PC-3 (cell line): ENCODE data around the gene CPZ. TPM values are rescaled to one million over a fixed set of nuclear protein-coding genes. Genes with fewer than 3 reads are reported as not detected.

Source experiments
- ATAC-seq: fragments of 200-7000 bp; cut with Tn5 transposase; 2 replicates; pipeline ENCODE4 v1.9.1; 2020; ENCODE audit warnings: mild to moderate bottlenecking, moderate library complexity
- BruUV-seq: library from RNA; stranded (reverse); fragments of 400-500 nt; replicated peaks from 2 replicates; lab custom pipeline; 2021; lab: Mats Ljungman, UMichigan
- CTCF ChIA-PET: fragments of 300-600 bp; sonication (Branson Sonifier 250); formaldehyde crosslinking; loops from one replicate; lab custom pipeline; 2022; ENCODE audit warnings: antibody characterized with exemption; lab: Charles Lee
- POLR2A ChIA-PET: fragments of 300-600 bp; sonication (Branson Sonifier 250); formaldehyde crosslinking; loops from one replicate; lab custom pipeline; 2022; ENCODE audit warnings: antibody characterized with exemption; ENCODE audit not compliant: unreplicated experiment; lab: Charles Lee
- DNase-seq: peaks from one replicate; pipeline ENCODE4 v3.0.0-alpha.2; 2015
- H2AFZ ChIP-seq: fragments of 300-600 bp; sonication (generic); 2 replicates; pipeline ENCODE4 v1.6.0; 2016; ENCODE audit warnings: antibody characterized with exemption, low read length
- H3F3A ChIP-seq: fragments of 300-600 bp; sonication (generic); one replicate; pipeline ENCODE4 v1.6.0; 2017; ENCODE audit warnings: antibody characterized with exemption, low read length, control low read depth, mild to moderate bottlenecking; ENCODE audit not compliant: unreplicated experiment
- H3K27ac ChIP-seq: fragments of 300-600 bp; sonication (generic); 2 replicates; pipeline ENCODE4 v1.5.1; 2016; ENCODE audit warnings: mild to moderate bottlenecking, low read length
- H3K27me3 ChIP-seq: fragments of 300-600 bp; sonication (generic); 2 replicates; pipeline ENCODE4 v1.6.1; 2016; ENCODE audit warnings: low read length, mixed read lengths
- H3K36me3 ChIP-seq: fragments of 300-600 bp; sonication (generic); 2 replicates; pipeline ENCODE4 v1.6.1; 2016; ENCODE audit warnings: low read depth, mixed run types, low read length, mixed read lengths
- H3K4me1 ChIP-seq: fragments of 300-600 bp; sonication (generic); 2 replicates; pipeline ENCODE4 v1.5.1; 2016; ENCODE audit warnings: low read length; ENCODE audit not compliant: insufficient read depth
- H3K4me2 ChIP-seq: fragments of 300-600 bp; sonication (generic); 2 replicates; pipeline ENCODE4 v1.6.0; 2016; ENCODE audit warnings: low read length
- H3K4me3 ChIP-seq: fragments of 300-600 bp; sonication (generic); 2 replicates; pipeline ENCODE4 v1.5.1; 2016; ENCODE audit warnings: mild to moderate bottlenecking, low read length, mixed read lengths
- H3K79me2 ChIP-seq: fragments of 300-600 bp; sonication (generic); 2 replicates; pipeline ENCODE4 v1.6.1; 2017; ENCODE audit warnings: low read length, mixed read lengths
- H3K9ac ChIP-seq: fragments of 300-600 bp; sonication (generic); 2 replicates; pipeline ENCODE4 v1.6.0; 2016; ENCODE audit warnings: mild to moderate bottlenecking, low read length
- H3K9me2 ChIP-seq: fragments of 300-600 bp; sonication (generic); replicated peaks from 2 replicates; pipeline ENCODE4 v1.6.1; 2016; ENCODE audit warnings: mixed run types, low read length, mixed read lengths
- H3K9me3 ChIP-seq: fragments of 300-600 bp; sonication (generic); 2 replicates; pipeline ENCODE4 v1.6.1; 2016; ENCODE audit warnings: low read length, mixed read lengths
- H4K20me1 ChIP-seq: fragments of 300-600 bp; sonication (generic); 2 replicates; pipeline ENCODE4 v1.6.1; 2016; ENCODE audit warnings: low read length, mixed read lengths
- CTCF ChIP-seq: fragments of 300-600 bp; sonication (generic); conservative IDR thresholded peaks from 2 replicates; pipeline ENCODE4 v1.5.1; 2017; ENCODE audit warnings: antibody characterized with exemption, low read depth, mild to moderate bottlenecking, low read length
- EZH2 ChIP-seq: fragments of 300-600 bp; sonication (generic); IDR thresholded peaks from one replicate; pipeline ENCODE4 v1.6.1; 2017; ENCODE audit warnings: antibody characterized with exemption, mild to moderate bottlenecking, low read length; ENCODE audit not compliant: unreplicated experiment
- EZH2phosphoT487 ChIP-seq: fragments of 300-600 bp; sonication (generic); IDR thresholded peaks from 2 replicates; pipeline ENCODE4 v1.6.1; 2018; ENCODE audit warnings: mild to moderate bottlenecking, antibody characterized with exemption, low read length, borderline replicate concordance
- intact Hi-C: fragments of 100-400 bp; cut with micrococcal nuclease; formaldehyde crosslinking; loops from 2 replicates; pipeline ENCODE4 v1.9.0; 2023
- total RNA-seq: library from RNA; depleted of rRNA; stranded (reverse); fragments of >200 nt; gene quantifications from 2 replicates; pipeline ENCODE4 v1.2.3, GENCODE V29; 2014

CPZ gene
- total RNA-seq, 1 experiment from 2014 or later: 27.9 TPM

GRCh38 chr4:8647626-8648025, 55.1 kb downstream of the CPZ start:
- H3K9ac ChIP-seq: no peak overlapping the region
- H3K4me2 ChIP-seq: no peak overlapping the region
- DNase-seq (peak; percentile 2), ATAC-seq (no peak; the same call in 1 of the 2 replicates)
- no TSS peak for BruUV-seq
- CTCF ChIA-PET: no interaction called here
- H3K36me3 ChIP-seq: no peaks in the 10 kb centered on the region
- intact Hi-C loops: no loop called here
- H4K20me1 ChIP-seq: no peaks in the 10 kb centered on the region
- H3K4me1 ChIP-seq: no peaks in the 10 kb centered on the region
- H3K27me3 ChIP-seq: peaks cover 66% of the 10 kb centered on the region
- POLR2A ChIA-PET: no interaction called here
- H3K4me3 ChIP-seq: no peak overlapping the region
- no peaks in the 10 kb centered on the region for H3F3A ChIP-seq
- no peak overlapping the region for H3K27ac ChIP-seq
- no peak overlapping the region for H2AFZ ChIP-seq
- TF ChIP-seq CTCF (no peak), EZH2 (no peak), EZH2phosphoT487 (no peak)
- H3K9me2 ChIP-seq: no peaks in the 10 kb centered on the region
- no peaks in the 10 kb centered on the region for H3K9me3 ChIP-seq
- H3K79me2 ChIP-seq: no peaks in the 10 kb centered on the region

GRCh38 chr4:8648296-8648695, 55.7 kb downstream of the CPZ start:
- ChIA-PET POLR2A (no interaction called here), CTCF (no interaction called here)
- Histone ChIP-seq H3K9ac (no peak overlapping the region), H3K27me3 (peaks cover 67% of the 10 kb centered on the region), H3K4me1 (no peaks in the 10 kb centered on the region), H3F3A (no peaks in the 10 kb centered on the region), H3K36me3 (no peaks in the 10 kb centered on the region), H3K9me2 (no peaks in the 10 kb centered on the region), H3K4me2 (no peak overlapping the region), H3K27ac (no peak overlapping the region), H3K9me3 (no peaks in the 10 kb centered on the region), H3K4me3 (no peak overlapping the region), H4K20me1 (no peaks in the 10 kb centered on the region), H3K79me2 (no peaks in the 10 kb centered on the region), H2AFZ (no peak overlapping the region)
- intact Hi-C loops: no loop called here
- no peak for ATAC-seq
- no peak for TF ChIP-seq CTCF
- TF ChIP-seq EZH2phosphoT487: no peak
- no peak for TF ChIP-seq EZH2
- no peak for DNase-seq
- BruUV-seq: no TSS peak

GRCh38 chr4:8648816-8649630, 56.5 kb downstream of the CPZ start:
- Histone ChIP-seq H3K27me3 (peaks cover 67% of the 10 kb centered on the region), H3K4me3 (no peak overlapping the region), H2AFZ (no peak overlapping the region), H3K9ac (no peak overlapping the region), H3K9me2 (no peaks in the 10 kb centered on the region), H3K36me3 (no peaks in the 10 kb centered on the region), H3K79me2 (no peaks in the 10 kb centered on the region), H4K20me1 (no peaks in the 10 kb centered on the region), H3K27ac (no peak overlapping the region), H3F3A (no peaks in the 10 kb centered on the region), H3K4me1 (no peaks in the 10 kb centered on the region), H3K9me3 (no peaks in the 10 kb centered on the region), H3K4me2 (no peak overlapping the region)
- TF ChIP-seq EZH2phosphoT487 (no peak), EZH2 (no peak), CTCF (no peak)
- ChIA-PET POLR2A (no interaction called here), CTCF (no interaction called here)
- no TSS peak for BruUV-seq
- no peak for DNase-seq
- intact Hi-C loops: no loop called here
- ATAC-seq: no peak
